Smooth muscle cell of the brain vasculature (primary cell): ENCODE measurements around the gene GPR132.

Experiments
- DNase-seq: peaks from one replicate; pipeline ENCODE4 v3.0.0-alpha.2; 2012; ENCODE audit warnings: low read depth, low spot score

Gene GPR132

DNA sequence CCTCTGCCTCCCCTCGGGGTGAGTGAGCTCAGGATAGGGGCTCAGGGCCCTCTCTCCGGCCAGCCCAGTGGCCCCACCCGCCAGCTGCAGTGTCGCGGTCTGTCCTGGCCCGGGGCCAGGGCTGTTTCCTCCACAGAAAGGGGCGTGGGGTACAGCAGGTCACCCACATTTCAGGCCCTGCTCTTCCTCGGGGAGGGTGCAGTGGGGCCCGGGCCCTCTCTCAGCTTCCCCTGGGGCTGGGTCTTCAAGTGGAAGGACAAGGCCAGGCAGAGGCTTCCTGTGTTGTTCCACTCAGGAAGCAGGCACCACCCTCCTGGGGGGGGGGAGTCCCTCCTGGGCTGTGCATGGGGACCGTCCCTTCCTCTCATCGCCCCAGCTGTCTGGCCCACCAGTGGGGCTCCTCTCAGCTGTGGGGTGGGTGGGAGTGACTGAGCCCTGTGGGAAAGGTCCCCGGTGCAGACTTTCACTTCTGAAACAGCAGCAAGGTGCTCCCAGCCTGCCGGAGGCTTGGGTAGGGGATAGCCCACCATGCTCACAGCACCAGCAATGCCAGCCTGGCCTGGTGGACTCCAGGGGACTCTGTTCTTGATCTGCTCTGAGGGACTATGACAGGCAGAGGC lies 3.7 kb downstream of the GPR132 start:
- no peak for DNase-seq

- no peak for DNase-seq
Measured at GRCh38 chr14:105060751-105061427, 4.3 kb downstream of the GPR132 start.

DNA sequence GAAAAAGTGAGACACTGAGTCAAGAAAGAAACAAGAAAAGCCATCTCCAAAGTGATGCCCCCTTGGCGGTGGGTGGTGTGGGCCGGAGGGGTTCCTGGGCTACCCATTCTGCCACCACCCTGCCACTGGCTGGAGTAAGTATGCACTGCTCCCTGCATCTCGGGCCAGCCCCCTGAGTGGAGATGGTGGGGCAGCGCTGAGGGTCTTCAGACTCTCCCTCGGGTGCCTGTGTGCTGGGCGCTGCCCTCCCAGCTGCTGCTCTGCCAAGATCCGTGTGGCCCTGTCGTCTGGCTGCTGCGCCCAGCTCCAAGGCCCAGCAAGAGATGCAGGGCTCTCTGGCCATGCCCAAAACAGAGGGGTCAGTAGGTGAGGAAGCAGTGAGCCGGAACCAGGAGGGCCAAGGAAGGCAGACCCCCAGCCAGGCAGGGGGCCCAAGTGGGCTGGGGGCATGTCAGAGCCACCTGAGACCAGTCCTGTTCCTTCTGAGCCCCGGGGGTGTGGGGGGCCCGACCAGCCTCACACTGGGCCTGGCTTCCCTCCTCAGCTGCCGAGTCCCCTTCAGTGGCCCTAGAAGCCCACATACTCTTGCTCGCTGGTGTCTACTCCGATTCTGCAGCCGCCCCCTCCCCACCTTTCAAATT lies 5.2 kb downstream of the GPR132 start:
- DNase-seq = no peak

DNA sequence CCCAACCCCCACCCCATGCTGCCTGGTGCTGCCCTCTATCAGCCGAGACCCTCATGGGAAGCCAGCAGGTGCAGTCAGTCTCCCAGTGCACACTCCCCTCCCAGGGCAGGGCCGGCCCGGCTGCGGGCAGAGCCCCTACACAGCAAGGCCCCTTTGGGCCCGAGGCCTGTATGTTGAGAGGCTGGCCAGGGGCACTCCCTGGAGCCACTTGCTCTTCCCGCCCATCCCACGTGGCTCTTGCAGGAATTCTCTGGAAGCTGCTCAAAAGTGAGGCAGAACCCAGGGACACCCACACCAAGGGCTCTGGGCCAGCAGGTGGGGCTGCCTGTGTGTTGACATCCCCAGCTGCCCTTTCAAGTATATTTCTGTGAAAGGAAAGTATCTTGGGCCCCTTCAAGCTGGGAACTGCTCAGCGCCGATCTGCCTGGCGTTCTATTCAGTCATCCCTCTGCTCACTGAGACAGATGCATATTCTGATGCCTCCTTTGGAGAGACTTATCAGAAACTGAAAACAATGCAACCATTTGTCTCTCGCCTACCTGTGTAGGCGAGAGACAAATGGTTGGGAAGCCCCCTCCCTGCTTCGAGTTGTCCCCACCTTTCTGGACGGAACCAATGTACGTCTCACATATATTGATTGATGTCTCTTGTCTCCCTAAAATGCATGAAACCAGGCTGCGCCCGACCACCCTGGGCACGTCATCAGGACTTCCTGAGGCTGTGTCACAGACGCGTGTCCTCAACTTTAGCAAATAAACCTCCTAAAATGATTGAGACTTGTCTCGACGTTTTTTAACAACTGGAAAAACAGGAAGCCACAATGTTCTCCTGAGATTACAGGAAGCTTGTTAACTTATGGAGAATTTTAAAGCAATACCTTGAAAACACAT lies 6.0 kb downstream of the GPR132 start:
- no peak for DNase-seq

- no peak for DNase-seq
Measured at GRCh38 chr14:105058521-105059034, 6.7 kb downstream of the GPR132 start.

GRCh38 chr14:105056303-105056831 lies 8.9 kb downstream of the GPR132 start:
- no peak for DNase-seq

- no peak for DNase-seq
Measured at GRCh38 chr14:105055736-105056302, 9.4 kb downstream of the GPR132 start.

DNA sequence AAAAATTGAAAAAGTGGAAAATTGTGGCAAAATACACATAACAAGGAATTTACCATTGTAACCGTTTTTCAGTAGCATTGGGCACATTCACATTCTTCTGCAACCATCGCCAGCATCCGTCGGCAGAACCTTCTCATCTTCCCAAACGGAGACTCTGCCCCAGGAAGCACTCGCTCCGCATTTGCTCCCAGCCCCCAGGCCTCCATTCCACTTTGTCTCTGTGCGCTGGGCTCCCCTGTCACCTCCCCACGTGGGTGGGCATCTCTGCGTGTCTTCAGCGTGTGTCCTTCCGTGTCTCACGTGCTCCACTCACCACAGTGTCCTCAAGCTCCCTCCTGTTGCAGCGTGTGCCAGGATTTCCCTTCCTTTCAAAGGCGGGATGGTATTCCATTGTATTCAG lies 9.9 kb downstream of the GPR132 start:
- DNase-seq = no peak

DNA sequence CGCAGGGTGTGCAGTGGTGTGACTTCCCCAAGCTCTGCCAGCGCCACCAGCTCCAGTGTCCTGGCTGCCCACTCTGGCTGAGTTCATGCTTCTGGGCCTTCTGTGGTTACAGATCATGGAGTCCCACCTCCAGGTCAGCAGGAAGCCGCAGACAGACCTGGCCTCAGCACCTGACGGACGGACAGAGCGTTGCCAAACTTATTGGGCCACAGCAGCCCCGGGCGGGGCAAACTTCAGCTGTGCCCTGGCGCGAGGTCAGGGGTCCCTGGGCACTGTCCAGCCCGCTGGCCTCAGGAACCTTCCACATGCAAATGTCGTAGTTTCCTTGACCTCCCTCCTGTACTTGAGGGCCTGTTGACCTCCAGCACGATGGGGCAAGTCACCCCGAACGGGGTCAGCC lies 11.2 kb downstream of the GPR132 start:
- no peak for DNase-seq

GRCh38 chr14:105053421-105053820 lies 11.8 kb downstream of the GPR132 start:
- DNase-seq = no peak

DNA sequence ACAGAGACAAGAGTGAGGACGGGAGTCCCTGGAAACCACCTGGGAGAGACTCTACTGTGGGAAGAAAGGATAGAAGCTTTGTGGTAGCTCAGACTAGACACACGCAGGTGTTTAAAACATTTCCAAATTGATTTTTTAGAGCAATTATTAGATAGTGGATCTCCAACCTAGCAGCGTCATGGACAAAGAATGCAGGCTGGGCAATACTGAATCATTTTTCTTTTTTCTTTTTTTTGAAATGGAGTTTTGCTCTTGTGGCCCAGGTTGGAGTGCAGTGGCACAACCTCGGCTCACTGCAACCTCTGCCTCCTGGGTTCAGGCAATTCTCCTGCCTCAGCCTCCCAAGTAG lies 13.1 kb downstream of the GPR132 start:
- DNase-seq = no peak

- DNase-seq = no peak
Measured at GRCh38 chr14:105051182-105052109, 13.8 kb downstream of the GPR132 start.

GRCh38 chr14:105050551-105050897 lies 14.7 kb downstream of the GPR132 start:
- no peak for DNase-seq

DNA sequence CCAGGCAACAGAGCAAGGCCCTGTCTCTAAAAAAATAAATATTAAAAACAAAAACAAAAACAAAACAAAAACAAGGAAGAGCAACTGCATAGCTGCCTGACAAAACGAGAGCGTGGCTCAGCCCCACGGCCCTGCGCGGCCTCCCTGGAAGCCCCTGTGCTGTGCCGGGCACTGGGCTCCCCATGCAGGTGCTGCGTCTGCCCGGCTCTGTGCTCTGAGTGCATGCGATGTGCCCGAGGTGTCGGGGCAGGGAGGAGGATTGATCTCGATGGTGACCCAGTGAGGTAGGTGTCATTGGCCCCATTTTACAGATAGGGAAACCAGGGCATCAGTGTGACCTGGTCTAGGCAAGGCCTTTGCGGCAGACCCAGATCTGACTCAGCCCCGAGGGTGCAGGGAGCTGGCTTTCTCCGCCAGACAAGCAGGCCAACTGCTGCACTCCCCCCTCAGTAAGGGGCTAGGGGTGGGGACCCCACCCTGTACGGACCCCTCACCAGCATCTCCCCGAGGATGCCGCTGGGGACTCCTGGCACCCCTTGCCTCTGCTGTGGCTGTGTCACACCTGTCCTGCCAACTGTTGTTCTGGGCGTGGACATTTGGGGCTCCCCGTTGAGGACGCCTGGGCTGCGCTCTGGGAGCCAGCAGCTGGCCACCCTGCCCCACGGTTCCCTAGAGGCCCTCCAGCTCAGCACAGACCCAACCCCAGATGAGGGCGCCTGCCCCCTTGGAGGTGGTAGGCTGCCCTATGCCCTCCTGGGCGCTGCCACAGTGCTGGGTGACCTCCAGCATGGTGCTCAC lies 15.3 kb downstream of the GPR132 start:
- DNase-seq = no peak

DNA sequence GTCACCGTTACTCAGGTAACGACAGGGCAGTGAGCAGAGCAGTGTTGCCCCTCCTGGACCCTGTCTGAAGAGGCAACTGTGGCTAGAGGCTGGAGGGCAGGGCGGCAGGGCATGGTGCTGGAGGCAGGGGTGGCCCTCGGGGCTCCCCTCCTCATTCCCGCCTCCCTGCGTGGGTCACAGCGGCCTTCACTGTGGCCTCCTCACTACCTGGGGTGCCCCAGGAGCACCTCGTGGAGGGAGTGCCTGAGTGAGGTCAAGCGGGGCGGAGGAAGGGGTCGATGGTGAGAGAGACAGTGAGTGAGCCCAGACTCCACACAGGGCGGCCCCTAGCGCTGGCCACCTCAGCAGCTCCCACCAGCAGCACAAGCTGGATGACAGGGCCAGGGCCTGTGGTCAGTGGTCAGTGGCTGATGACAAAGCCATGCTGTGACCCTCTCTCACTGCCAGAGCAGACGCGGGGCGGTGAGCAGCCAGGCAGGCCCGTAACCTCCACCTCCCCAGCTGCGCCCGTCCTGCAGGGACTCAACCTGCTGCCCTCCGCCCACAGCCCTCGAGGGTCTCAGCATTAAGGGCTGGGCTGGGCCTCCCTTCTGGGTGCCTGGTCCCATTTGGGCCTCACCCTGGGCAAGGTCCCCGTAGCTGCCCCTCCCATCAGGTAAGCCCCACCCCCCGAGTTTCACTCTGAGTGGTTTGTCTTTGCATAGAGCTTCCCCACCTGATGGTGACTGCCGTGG lies 17.8 kb downstream of the GPR132 start:
- DNase-seq = no peak

DNA sequence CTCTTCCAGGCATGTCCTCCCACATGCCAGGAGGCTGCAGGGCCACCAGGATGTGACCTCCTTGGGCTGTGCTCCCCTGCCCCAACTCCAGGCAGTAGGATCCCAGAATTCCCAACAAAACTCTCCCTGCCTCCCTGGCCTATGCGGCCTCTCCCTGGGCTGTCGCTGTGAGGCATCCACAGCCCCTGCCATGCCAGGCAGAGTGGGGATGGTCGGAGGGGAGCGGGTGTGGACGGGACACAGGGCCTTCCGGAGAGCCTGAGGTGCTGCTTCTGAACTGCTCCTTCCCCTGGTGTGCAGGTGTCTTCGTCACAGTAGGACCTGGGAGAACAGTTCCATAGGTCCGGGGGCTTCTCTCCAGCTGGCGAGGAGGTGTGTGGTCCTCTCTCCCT lies 18.3 kb downstream of the GPR132 start:
- no peak for DNase-seq

DNA sequence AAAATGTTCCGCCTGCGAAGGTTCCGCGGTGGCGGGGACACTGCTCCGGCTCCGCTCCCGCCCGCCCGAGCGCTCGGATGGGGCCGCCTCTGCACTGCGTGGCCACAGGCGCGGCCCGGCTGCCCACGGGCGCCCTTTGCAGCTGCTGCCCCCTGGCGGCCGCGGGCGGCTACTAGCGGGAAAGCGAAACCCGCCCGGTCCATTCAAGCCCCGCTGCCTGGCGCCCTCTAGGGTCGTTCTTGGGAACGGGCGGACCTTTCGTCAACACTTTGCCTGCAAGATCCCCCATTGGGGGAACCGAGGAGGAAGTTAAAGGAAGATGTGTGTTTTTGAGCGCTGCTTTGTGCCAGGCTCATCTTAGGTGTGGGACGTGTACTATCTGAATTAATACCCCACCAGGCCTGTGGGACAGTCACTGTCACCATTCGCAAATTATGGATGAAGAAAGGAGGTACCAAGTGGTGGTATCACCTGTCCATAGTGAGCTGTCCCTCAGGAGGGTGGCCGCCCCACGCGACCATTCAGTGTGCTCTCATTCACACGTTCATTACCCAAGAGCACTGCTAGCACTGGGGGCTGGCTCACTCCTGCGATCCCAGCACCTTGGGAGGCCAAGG lies 19.4 kb downstream of the GPR132 start:
- no peak for DNase-seq

DNA sequence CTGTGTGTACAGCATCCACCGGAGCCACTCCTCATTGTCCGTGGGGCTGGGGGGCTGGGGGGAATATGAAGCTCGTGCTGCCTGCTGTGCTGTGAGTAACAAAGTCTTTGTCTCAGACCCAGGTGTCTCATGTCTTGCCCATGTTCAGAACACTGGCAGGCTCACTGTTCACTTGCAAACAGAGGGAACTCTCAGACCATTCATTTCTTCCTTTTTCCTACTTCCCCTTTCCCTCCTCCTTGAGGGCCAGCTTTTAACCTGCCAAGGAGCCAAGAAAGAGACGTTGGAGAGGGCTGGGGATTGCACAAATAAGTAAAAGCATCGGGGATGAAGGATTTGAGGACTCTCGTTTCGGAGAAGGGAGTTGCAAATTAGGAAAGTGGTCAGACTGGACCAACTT lies 21.6 kb downstream of the GPR132 start:
- DNase-seq = no peak

- DNase-seq = no peak
Measured at GRCh38 chr14:105042813-105043212, 22.4 kb downstream of the GPR132 start.
